K562 (cell line): ENCODE measurements around the gene CIAO2B.

Source experiments
- ATF7 ChIP-seq: fragments of 450-650 bp; IDR thresholded peaks from 2 replicates; pipeline ENCODE4 v1.7.1; 2014; ENCODE audit warnings: mild to moderate bottlenecking, moderate library complexity
- CREB1 ChIP-seq, 2 experiments: sonication (generic) in 1 of 2; formaldehyde crosslinking in 1 of 2; IDR thresholded peaks; 2 replicates each; pipeline versions ENCODE4 v1.6.1 to v1.8.0; 2012 to 2022; ENCODE audit warnings: inconsistent platforms in 1 of 2, mild to moderate bottlenecking in 1 of 2, missing genetic modification reagents in 1 of 2, moderate library complexity in 1 of 2
- CTCF ChIP-seq, 3 experiments: IDR thresholded peaks in 2 of 3; conservative IDR thresholded peaks in 1 of 3; 2 replicates each; pipeline ENCODE4 v1.5.1; 2011 to 2012; ENCODE audit warnings: low read length in 3 of 3, mild to moderate bottlenecking in 3 of 3, control low read depth in 2 of 3, improper control_type of control experiment in 1 of 3, inconsistent platforms in 1 of 3, low read depth in 1 of 3, mixed read lengths in 1 of 3, moderate library complexity in 1 of 3; ENCODE audit not compliant: insufficient read depth in 2 of 3
- EZH2 ChIP-seq: IDR thresholded peaks from 2 replicates; pipeline ENCODE4 v1.6.1; 2012; ENCODE audit warnings: low read depth, mild to moderate bottlenecking, inconsistent platforms, low read length, borderline replicate concordance
- JUN ChIP-seq, 2 experiments: sonication (generic) in 1 of 2; formaldehyde crosslinking in 1 of 2; IDR thresholded peaks; 2 replicates each; pipeline versions ENCODE4 v1.6.1 to v1.8.0; 2012 to 2022; ENCODE audit warnings: borderline replicate concordance in 2 of 2, mild to moderate bottlenecking in 2 of 2, improper control_type of control experiment in 1 of 2, low read depth in 1 of 2, low read length in 1 of 2, missing genetic modification reagents in 1 of 2
- RNF2 ChIP-seq: sonication (generic); IDR thresholded peaks from 2 replicates; pipeline ENCODE4 v1.6.1; 2016
- ZNF384 ChIP-seq: IDR thresholded peaks from 2 replicates; pipeline ENCODE4 v1.6.1; 2012; ENCODE audit warnings: low read depth, low read length, improper control_type of control experiment

GRCh38 chr16:66918355-66918754 is 15.8 kb downstream of the CIAO2B start:
- TF ChIP-seq ZNF384 (no peak), JUN (IDR thresholded peaks at IDR 0.05; ENCODE audit: borderline replicate concordance, low read depth, low read length) (no peak), JUN (CRISPR knock-in tag; IDR thresholded peaks at IDR 0.05; ENCODE audit: borderline replicate concordance) (no peak), CTCF (IDR thresholded peaks at IDR 0.05 in 2 of 3, conservative IDR thresholded peaks at IDR 0.05 in 1 of 3; ENCODE audit: insufficient read depth in 2 of 3, low read depth in 1 of 3, low read length in 3 of 3) (no peak), RNF2 (no peak), ATF7 (no peak), EZH2 (no peak), CREB1 (IDR thresholded peaks at IDR 0.05) (no peak), CREB1 (CRISPR knock-in tag; IDR thresholded peaks at IDR 0.05) (no peak)
